Smooth muscle cell (in vitro differentiated cells): Measurements from ENCODE around the gene UMPS. TPM values are rescaled to one million over a fixed set of nuclear protein-coding genes. Genes with fewer than 3 reads are reported as not detected.
"Not testable (repeated sequence)": the region's sequence is repeated elsewhere in the genome, so short reads cannot be mapped to it uniquely, and the experiment has no call there.

ENCODE experiments used
- DNase-seq: peaks from one replicate; lab custom pipeline; 2025; ENCODE audit not compliant: unreplicated experiment; lab: John Stamatoyannopoulos, UW
- H2AFZ ChIP-seq: fragments of 200-600 bp; sonication (generic); 2 replicates; pipeline ENCODE4 v1.6.0; 2016; ENCODE audit warnings: antibody characterized with exemption, low read depth, mild to moderate bottlenecking
- H3F3A ChIP-seq: fragments of 200-600 bp; sonication (generic); 2 replicates; pipeline ENCODE4 v1.6.0; 2017; ENCODE audit warnings: antibody characterized with exemption, low read depth
- H3K27ac ChIP-seq: fragments of 200-600 bp; sonication (generic); 2 replicates; pipeline ENCODE4 v1.5.1; 2016; ENCODE audit warnings: low read depth, mild to moderate bottlenecking
- H3K27me3 ChIP-seq: fragments of 200-600 bp; sonication (generic); 2 replicates; pipeline ENCODE4 v1.6.1; 2016; ENCODE audit warnings: low read depth, mild to moderate bottlenecking
- H3K36me3 ChIP-seq: fragments of 200-600 bp; sonication (generic); 2 replicates; pipeline ENCODE4 v1.5.1; 2016; ENCODE audit warnings: low read depth
- H3K4me1 ChIP-seq: fragments of 200-600 bp; sonication (generic); 2 replicates; pipeline ENCODE4 v1.5.1; 2016; ENCODE audit warnings: low read depth
- H3K4me2 ChIP-seq: fragments of 200-600 bp; sonication (generic); 2 replicates; pipeline ENCODE4 v1.6.0; 2016; ENCODE audit warnings: mild to moderate bottlenecking
- H3K4me3 ChIP-seq: fragments of 200-600 bp; sonication (generic); 2 replicates; pipeline ENCODE4 v1.5.1; 2016; ENCODE audit warnings: mild to moderate bottlenecking
- H3K79me2 ChIP-seq: fragments of 200-600 bp; sonication (generic); 2 replicates; pipeline ENCODE4 v1.6.0; 2016; ENCODE audit warnings: low read depth, mild to moderate bottlenecking
- H3K9ac ChIP-seq: fragments of 200-600 bp; sonication (generic); 2 replicates; pipeline ENCODE4 v1.6.0; 2016; ENCODE audit warnings: low read depth
- H3K9me3 ChIP-seq: fragments of 200-600 bp; sonication (generic); replicated peaks from 2 replicates; pipeline ENCODE4 v1.5.1; 2016; ENCODE audit warnings: low read depth
- H4K20me1 ChIP-seq: fragments of 200-600 bp; sonication (generic); 2 replicates; pipeline ENCODE4 v1.6.0; 2016; ENCODE audit warnings: low read depth
- CTCF ChIP-seq: fragments of 200-600 bp; sonication (generic); IDR thresholded peaks from 2 replicates; pipeline ENCODE4 v1.5.1; 2017; ENCODE audit warnings: borderline replicate concordance, mild to moderate bottlenecking, antibody characterized with exemption; ENCODE audit not compliant: insufficient read depth, poor library complexity, severe bottlenecking
- WGBS: methylation state at CpG from one replicate; pipeline ENCODE4 v1.1.7; 2016; ENCODE audit warnings: low lambda C conversion rate; 5-methylcytosine and 5-hydroxymethylcytosine counted together
- polyA plus RNA-seq: library from polyadenylated mRNA; unstranded; fragments of >200 nt; fragmentation: Nextera tagmentation; extraction: Ambion mirVana; gene quantifications from 2 replicates; pipeline ENCODE4 v1.2.1, GENCODE V29; 2016
- total RNA-seq: library from RNA; depleted of rRNA; stranded (reverse); fragments of >200 nt; gene quantifications from 2 replicates; pipeline ENCODE4 v1.2.3, GENCODE V29; 2014

The UMPS gene
- total and polyA plus RNA-seq, 2 experiments from 2014 or later = 22.3 to 79.2 TPM

GRCh38 chr3:124702950-124703349, 27.3 kb upstream of the UMPS start:
- WGBS = 86% methylated on average over 7 of the region's 7 CpGs
- Histone ChIP-seq H3K27me3 (no peaks in the 10 kb centered on the region), H3K4me3 (no peak overlapping the region), H3K4me2 (no peak overlapping the region), H2AFZ (no peak overlapping the region), H3K79me2 (no peaks in the 10 kb centered on the region), H3K9me3 (no peaks in the 10 kb centered on the region), H3K4me1 (peaks cover 7% of the 10 kb centered on the region), H4K20me1 (no peaks in the 10 kb centered on the region), H3K36me3 (no peaks in the 10 kb centered on the region), H3K9ac (no peak overlapping the region), H3F3A (no peaks in the 10 kb centered on the region), H3K27ac (no peak overlapping the region)
- no peak for TF ChIP-seq CTCF
- no peak for DNase-seq

GRCh38 chr3:124705552-124705951, 24.7 kb upstream of the UMPS start:
- Histone ChIP-seq H3K4me1 (peaks cover 10% of the 10 kb centered on the region), H2AFZ (no peak overlapping the region), H3K36me3 (no peaks in the 10 kb centered on the region), H3K4me3 (no peak overlapping the region), H4K20me1 (no peaks in the 10 kb centered on the region), H3K4me2 (no peak overlapping the region), H3F3A (no peaks in the 10 kb centered on the region), H3K9me3 (no peaks in the 10 kb centered on the region), H3K79me2 (no peaks in the 10 kb centered on the region), H3K27me3 (no peaks in the 10 kb centered on the region), H3K9ac (no peak overlapping the region), H3K27ac (no peak overlapping the region)
- DNase-seq = no peak
- TF ChIP-seq CTCF = no peak
- WGBS = 100% methylated on average over 1 of the region's 1 CpG

GRCh38 chr3:124707223-124707622, 23.0 kb upstream of the UMPS start:
- H3K4me2 ChIP-seq = peak overlapping the region; percentile 27
- H3K4me1 ChIP-seq, H3K36me3 ChIP-seq, H3F3A ChIP-seq, H2AFZ ChIP-seq, H4K20me1 ChIP-seq, H3K27me3 ChIP-seq, H3K4me3 ChIP-seq, H3K79me2 ChIP-seq, H3K9me3 ChIP-seq, DNase-seq, H3K9ac ChIP-seq: not testable (repeated sequence)
- WGBS = 94% methylated on average over 2 of the region's 2 CpGs
- peak overlapping the region; percentile 78 for H3K27ac ChIP-seq

- H3K4me1 ChIP-seq = peaks cover 10% of the 10 kb centered on the region
- DNase-seq = no peak
- no peaks in the 10 kb centered on the region for H3K79me2 ChIP-seq
- H3K9ac ChIP-seq = no peak overlapping the region
- 19% methylated on average over 1 of the region's 1 CpG for WGBS
- no peak overlapping the region for H2AFZ ChIP-seq
- H3K27me3 ChIP-seq = no peaks in the 10 kb centered on the region
- H3K27ac ChIP-seq = peak overlapping the region; percentile 78
- H4K20me1 ChIP-seq = no peaks in the 10 kb centered on the region
- no peaks in the 10 kb centered on the region for H3K36me3 ChIP-seq
- H3K4me3 ChIP-seq = no peak overlapping the region
- no peaks in the 10 kb centered on the region for H3F3A ChIP-seq
- no peak for TF ChIP-seq CTCF
- no peaks in the 10 kb centered on the region for H3K9me3 ChIP-seq
- peak overlapping the region; percentile 27 for H3K4me2 ChIP-seq
Observed at GRCh38 chr3:124707656-124708062, 22.6 kb upstream of the UMPS start.
